LHCN-M2 (cell line): ENCODE data around the gene HOXB3. TPM values are rescaled to one million over a fixed set of nuclear protein-coding genes. Genes with fewer than 3 reads are reported as not detected.
"Not testable (repeated sequence)": the region's sequence is repeated elsewhere in the genome, so short reads cannot be mapped to it uniquely, and the experiment has no call there.

ENCODE experiments used
- DNase-seq: peaks from one replicate; pipeline ENCODE4 v3.0.0-alpha.2; 2012; ENCODE audit warnings: low read depth
- total RNA-seq: library from RNA; depleted of rRNA; stranded (reverse); fragments of >200 nt; gene quantifications from 2 replicates; pipeline ENCODE4 v1.2.3, GENCODE V29; 2014

Gene HOXB3
- total RNA-seq, 1 experiment from 2014 or later: 9.0 TPM

GRCh38 chr17:48546924-48547807 is 42.9 kb downstream of the HOXB3 start:
- no peak for DNase-seq

GRCh38 chr17:48546137-48546923 is 43.7 kb downstream of the HOXB3 start:
- peak; percentile 53 for DNase-seq

- DNase-seq: no peak
Observed at GRCh38 chr17:48545539-48545938, 44.5 kb downstream of the HOXB3 start.

GRCh38 chr17:48545022-48545375 is 45.0 kb downstream of the HOXB3 start, which contains the start of gene HOXB2:
HOXB2 (minus strand) TSS chr17:48545109; CDS start chr17:48544911, 198 bp downstream.
- peak; percentile 76 for DNase-seq

GRCh38 chr17:48544349-48545021 is 45.6 kb downstream of the HOXB3 start:
- DNase-seq: peak; percentile 80

- DNase-seq: no peak
Observed at GRCh38 chr17:48543854-48544348, 46.1 kb downstream of the HOXB3 start.

- DNase-seq: peak; percentile 83
Observed at GRCh38 chr17:48543107-48543853, 46.8 kb downstream of the HOXB3 start.

- DNase-seq: no peak
Observed at GRCh38 chr17:48542698-48543106, 47.3 kb downstream of the HOXB3 start.

- DNase-seq: peak; percentile 53
Observed at GRCh38 chr17:48542114-48542656, 47.9 kb downstream of the HOXB3 start.

GRCh38 chr17:48541577-48542113 is 48.4 kb downstream of the HOXB3 start:
- peak; percentile 77 for DNase-seq

GRCh38 chr17:48541036-48541576 is 48.9 kb downstream of the HOXB3 start:
- no peak for DNase-seq

GRCh38 chr17:48540213-48540612 is 49.8 kb downstream of the HOXB3 start:
- DNase-seq: no peak

- DNase-seq: peak; percentile 94
Observed at GRCh38 chr17:48539177-48539576, 50.9 kb downstream of the HOXB3 start.

- DNase-seq: no peak
Observed at GRCh38 chr17:48537316-48537715, 52.7 kb downstream of the HOXB3 start.

GRCh38 chr17:48535793-48536559 is 54.1 kb downstream of the HOXB3 start:
- not testable (repeated sequence) for DNase-seq

GRCh38 chr17:48532261-48532660 is 57.8 kb downstream of the HOXB3 start:
- no peak for DNase-seq

GRCh38 chr17:48530887-48531272 is 59.2 kb downstream of the HOXB3 start, which contains the start of gene HOXB1:
HOXB1 (minus strand) TSS chr17:48531011; CDS start chr17:48530904, 107 bp downstream.
- DNase-seq: no peak

- DNase-seq: no peak
Observed at GRCh38 chr17:48530208-48530886, 59.7 kb downstream of the HOXB3 start.

GRCh38 chr17:48529683-48530009 is 60.4 kb downstream of the HOXB3 start:
- no peak for DNase-seq
